ENCODE measurements around the gene PRIM2. TPM values are rescaled to one million over a fixed set of nuclear protein-coding genes. Genes with fewer than 3 reads are reported as not detected.
"Not testable (repeated sequence)": the region's sequence is repeated elsewhere in the genome, so short reads cannot be mapped to it uniquely, and the experiment has no call there.

Gene PRIM2
- total RNA-seq, 1 donor from 2014 or later = 10.2 TPM

- not testable (repeated sequence) for DNase-seq (ENCODE audit: extremely low read depth, low read depth, low spot score)
Observed at GRCh38 chr6:57359766-57360165, 42.3 kb downstream of the PRIM2 start.

GRCh38 chr6:57362340-57362739, 44.9 kb downstream of the PRIM2 start:
- not testable (repeated sequence) for DNase-seq (ENCODE audit: extremely low read depth, low read depth, low spot score)

- not testable (repeated sequence) for DNase-seq (ENCODE audit: extremely low read depth, low read depth, low spot score)
Observed at GRCh38 chr6:57365076-57365583, 47.7 kb downstream of the PRIM2 start.

GRCh38 chr6:57368965-57369731, 51.7 kb downstream of the PRIM2 start:
- DNase-seq (ENCODE audit: extremely low read depth, low read depth, low spot score) = not testable (repeated sequence)

GRCh38 chr6:57371779-57372178, 54.3 kb downstream of the PRIM2 start:
- not testable (repeated sequence) for DNase-seq (ENCODE audit: extremely low read depth, low read depth, low spot score)

GRCh38 chr6:57374764-57375163, 57.3 kb downstream of the PRIM2 start:
- DNase-seq (ENCODE audit: extremely low read depth, low read depth, low spot score) = not testable (repeated sequence)

- not testable (repeated sequence) for DNase-seq (ENCODE audit: extremely low read depth, low read depth, low spot score)
Observed at GRCh38 chr6:57376083-57376482, 58.7 kb downstream of the PRIM2 start.

GRCh38 chr6:57389038-57389592, 71.7 kb downstream of the PRIM2 start:
- not testable (repeated sequence) for DNase-seq (ENCODE audit: extremely low read depth, low read depth, low spot score)

GRCh38 chr6:57390818-57391217, 73.4 kb downstream of the PRIM2 start:
- DNase-seq (ENCODE audit: extremely low read depth, low read depth, low spot score) = not testable (repeated sequence)

GRCh38 chr6:57392047-57392446, 74.6 kb downstream of the PRIM2 start:
- DNase-seq (ENCODE audit: extremely low read depth, low read depth, low spot score) = not testable (repeated sequence)

- not testable (repeated sequence) for DNase-seq (ENCODE audit: extremely low read depth, low read depth, low spot score)
Observed at GRCh38 chr6:57419341-57419740, 101.9 kb downstream of the PRIM2 start.

- DNase-seq (ENCODE audit: extremely low read depth, low read depth, low spot score) = no peak
Observed at GRCh38 chr6:57421503-57421902, 104.1 kb downstream of the PRIM2 start.

GRCh38 chr6:57423468-57423867, 106.0 kb downstream of the PRIM2 start:
- no peak for DNase-seq (ENCODE audit: extremely low read depth, low read depth, low spot score)

GRCh38 chr6:57431742-57432141, 114.3 kb downstream of the PRIM2 start:
- DNase-seq (ENCODE audit: extremely low read depth, low read depth, low spot score) = not testable (repeated sequence)

GRCh38 chr6:57432157-57432556, 114.7 kb downstream of the PRIM2 start:
- DNase-seq (ENCODE audit: extremely low read depth, low read depth, low spot score) = peak; percentile 23

GRCh38 chr6:57432919-57433684, 115.7 kb downstream of the PRIM2 start:
- no peak for DNase-seq (ENCODE audit: extremely low read depth, low read depth, low spot score)

- not testable (repeated sequence) for DNase-seq (ENCODE audit: extremely low read depth, low read depth, low spot score)
Observed at GRCh38 chr6:57433790-57434189, 116.4 kb downstream of the PRIM2 start.

GRCh38 chr6:57434944-57435343, 117.5 kb downstream of the PRIM2 start:
- no peak for DNase-seq (ENCODE audit: extremely low read depth, low read depth, low spot score)

- no peak for DNase-seq (ENCODE audit: extremely low read depth, low read depth, low spot score)
Observed at GRCh38 chr6:57435475-57436160, 118.2 kb downstream of the PRIM2 start.

GRCh38 chr6:57440735-57441134, 123.3 kb downstream of the PRIM2 start:
- DNase-seq (ENCODE audit: extremely low read depth, low read depth, low spot score) = not testable (repeated sequence)

- DNase-seq (ENCODE audit: extremely low read depth, low read depth, low spot score) = not testable (repeated sequence)
Observed at GRCh38 chr6:57442133-57442532, 124.7 kb downstream of the PRIM2 start.

Data from glomerular endothelial cell (primary cell).